GM23338 (cell line): ENCODE measurements around the gene MCTP2.

Source experiments
- CREB1 ChIP-seq: fragments of 250-450 bp; sonication (Bioruptor Pico); IDR thresholded peaks from 2 replicates; pipeline ENCODE4 v1.5.0; 2020; ENCODE audit warnings: low read depth, mild to moderate bottlenecking, moderate library complexity
- CTCF ChIP-seq, 2 experiments: fragments of 200-600 bp in 1 of 2; sonication (generic) in 1 of 2; conservative IDR thresholded peaks; 2 replicates each; pipeline versions ENCODE4 v1.5.1 to v1.6.1; 2016 to 2017; ENCODE audit warnings: antibody characterized with exemption in 2 of 2, low read depth in 2 of 2, mild to moderate bottlenecking in 2 of 2, moderate library complexity in 1 of 2
- ETS1 ChIP-seq: IDR thresholded peaks from 2 replicates; pipeline ENCODE4 v1.6.1; 2016; ENCODE audit warnings: antibody characterized with exemption
- EZH2 ChIP-seq: fragments of 200-600 bp; sonication (generic); IDR thresholded peaks from one replicate; pipeline ENCODE4 v1.8.0; 2017; ENCODE audit warnings: antibody characterized with exemption, mild to moderate bottlenecking, low read depth; ENCODE audit not compliant: unreplicated experiment
- EZH2phosphoT487 ChIP-seq: fragments of 200-600 bp; sonication (generic); IDR thresholded peaks from one replicate; pipeline ENCODE4 v1.8.1; 2018; ENCODE audit warnings: antibody characterized with exemption; ENCODE audit not compliant: unreplicated experiment
- JUNB ChIP-seq: IDR thresholded peaks from one replicate; pipeline ENCODE4 v1.6.1; 2016; ENCODE audit warnings: antibody characterized with exemption; ENCODE audit not compliant: unreplicated experiment
- NANOG ChIP-seq: IDR thresholded peaks from 2 replicates; pipeline ENCODE4 v1.6.1; 2016; ENCODE audit warnings: antibody characterized with exemption, borderline replicate concordance
- POLR2AphosphoS5 ChIP-seq: IDR thresholded peaks from 2 replicates; pipeline ENCODE4 v1.6.1; 2016; ENCODE audit warnings: antibody characterized with exemption, low read depth
- REST ChIP-seq: IDR thresholded peaks from one replicate; pipeline ENCODE4 v1.6.1; 2018; ENCODE audit warnings: antibody characterized with exemption; ENCODE audit not compliant: unreplicated experiment
- ZNF331 ChIP-seq: fragments of 250-450 bp; sonication (Bioruptor Pico); IDR thresholded peaks from 2 replicates; pipeline ENCODE4 v1.5.0; 2020; ENCODE audit warnings: low read depth, mild to moderate bottlenecking, moderate library complexity
- ZNF462 ChIP-seq: fragments of 250-450 bp; sonication (Bioruptor Pico); IDR thresholded peaks from 2 replicates; pipeline ENCODE4 v1.5.0; 2020; ENCODE audit warnings: mild to moderate bottlenecking, moderate library complexity

- TF ChIP-seq ZNF462 (CRISPR knock-in tag) (no peak), CTCF (conservative IDR thresholded peaks at IDR 0.05; ENCODE audit: low read depth in 2 of 2) (no peak), POLR2AphosphoS5 (no peak), JUNB (no peak), EZH2 (no peak), CREB1 (CRISPR knock-in tag) (no peak), REST (no peak), ETS1 (no peak), EZH2phosphoT487 (no peak), NANOG (no peak), ZNF331 (no peak)
Measured at GRCh38 chr15:94446441-94446840, 215.1 kb downstream of the MCTP2 start.
